ENCODE results near the gene SLC22A23.

DNA sequence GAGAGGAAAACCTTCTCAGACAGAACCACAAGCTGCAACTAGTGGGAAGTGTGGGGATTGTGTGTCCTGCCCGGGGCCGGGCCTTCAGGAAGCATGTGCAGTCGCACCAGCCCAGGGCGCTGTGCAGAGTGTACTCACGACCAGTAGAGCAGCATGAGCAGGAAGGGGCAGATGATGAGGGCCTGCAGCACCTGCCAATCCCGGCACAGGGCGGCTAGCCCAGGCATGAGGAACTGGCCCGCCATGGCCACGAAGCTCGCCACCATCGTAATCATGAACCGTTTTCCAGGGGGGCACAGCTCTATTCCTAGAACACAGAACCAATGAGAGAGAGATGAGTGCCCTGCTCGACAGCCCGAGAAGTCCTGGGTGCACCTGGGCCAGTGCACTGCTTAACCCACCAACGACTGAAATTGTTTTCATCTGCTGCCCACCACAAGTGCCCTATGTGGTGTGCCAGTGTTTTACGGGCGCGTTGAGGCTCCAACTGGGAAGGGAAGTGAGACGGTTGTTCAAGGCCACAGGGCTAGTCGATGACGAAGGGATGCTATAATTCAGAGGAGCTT lies 133.1 kb downstream of the SLC22A23 start:
- TF ChIP-seq, protein P1, sequence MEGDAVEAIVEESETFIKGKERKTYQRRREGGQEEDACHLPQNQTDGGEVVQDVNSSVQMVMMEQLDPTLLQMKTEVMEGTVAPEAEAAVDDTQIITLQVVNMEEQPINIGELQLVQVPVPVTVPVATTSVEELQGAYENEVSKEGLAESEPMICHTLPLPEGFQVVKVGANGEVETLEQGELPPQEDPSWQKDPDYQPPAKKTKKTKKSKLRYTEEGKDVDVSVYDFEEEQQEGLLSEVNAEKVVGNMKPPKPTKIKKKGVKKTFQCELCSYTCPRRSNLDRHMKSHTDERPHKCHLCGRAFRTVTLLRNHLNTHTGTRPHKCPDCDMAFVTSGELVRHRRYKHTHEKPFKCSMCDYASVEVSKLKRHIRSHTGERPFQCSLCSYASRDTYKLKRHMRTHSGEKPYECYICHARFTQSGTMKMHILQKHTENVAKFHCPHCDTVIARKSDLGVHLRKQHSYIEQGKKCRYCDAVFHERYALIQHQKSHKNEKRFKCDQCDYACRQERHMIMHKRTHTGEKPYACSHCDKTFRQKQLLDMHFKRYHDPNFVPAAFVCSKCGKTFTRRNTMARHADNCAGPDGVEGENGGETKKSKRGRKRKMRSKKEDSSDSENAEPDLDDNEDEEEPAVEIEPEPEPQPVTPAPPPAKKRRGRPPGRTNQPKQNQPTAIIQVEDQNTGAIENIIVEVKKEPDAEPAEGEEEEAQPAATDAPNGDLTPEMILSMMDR (IDR thresholded peaks at IDR 0.05) = no peak
- no peak for TF ChIP-seq POLR2A (IDR thresholded peaks at IDR 0.05)
